Loucy (cell line): ENCODE measurements around the gene PRSS57.
"Not testable (repeated sequence)": the region's sequence is repeated elsewhere in the genome, so short reads cannot be mapped to it uniquely, and the experiment has no call there.

Experiments used
- EZH2phosphoT487 ChIP-seq: fragments of 200-600 bp; IDR thresholded peaks from 2 replicates; pipeline ENCODE4 v1.6.1; 2018; ENCODE audit warnings: antibody characterized with exemption, mild to moderate bottlenecking, moderate library complexity, borderline replicate concordance
- TF ChIP-seq, protein P1 (sequence below): fragments of 200-600 bp; sonication (generic); conservative IDR thresholded peaks from 2 replicates; pipeline ENCODE4 v1.5.1; 2014; ENCODE audit warnings: mild to moderate bottlenecking, antibody characterized with exemption, low read length

DNA sequence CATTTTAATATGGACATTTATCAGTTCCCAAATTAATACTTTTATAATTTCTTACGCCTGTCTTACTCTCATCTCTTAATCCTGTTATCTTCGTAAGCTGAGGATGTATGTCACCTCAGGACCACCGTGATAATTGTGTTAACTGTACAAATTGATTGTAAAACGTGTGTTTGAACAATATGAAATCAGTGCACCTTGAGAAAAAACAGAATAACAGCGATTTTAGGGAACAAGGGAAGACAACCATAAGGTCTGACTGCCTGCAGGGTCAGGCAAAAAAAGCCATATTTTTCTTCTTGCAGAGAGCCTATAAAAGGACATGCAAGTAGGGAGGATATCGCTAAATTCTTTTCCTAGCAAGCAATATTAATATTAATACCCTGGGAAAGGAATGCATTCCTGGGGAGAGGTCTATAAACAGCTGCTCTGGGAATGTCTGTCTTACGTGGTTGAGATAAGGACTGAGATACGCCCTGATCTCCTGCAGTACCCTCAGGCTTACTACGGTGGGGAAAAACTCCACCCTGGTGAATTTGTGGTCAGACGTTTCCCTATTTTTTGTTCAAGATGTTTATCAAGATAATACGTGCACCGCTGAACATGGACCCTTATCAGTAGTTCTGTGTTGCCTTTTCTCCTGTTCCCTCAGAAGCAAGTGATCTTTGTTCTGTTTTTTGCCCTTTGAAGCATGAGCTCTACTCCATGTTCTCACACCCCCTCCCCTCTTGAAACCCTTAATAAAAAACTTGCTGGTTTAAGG is 26.4 kb downstream of the PRSS57 start:
- TF ChIP-seq, protein P1, sequence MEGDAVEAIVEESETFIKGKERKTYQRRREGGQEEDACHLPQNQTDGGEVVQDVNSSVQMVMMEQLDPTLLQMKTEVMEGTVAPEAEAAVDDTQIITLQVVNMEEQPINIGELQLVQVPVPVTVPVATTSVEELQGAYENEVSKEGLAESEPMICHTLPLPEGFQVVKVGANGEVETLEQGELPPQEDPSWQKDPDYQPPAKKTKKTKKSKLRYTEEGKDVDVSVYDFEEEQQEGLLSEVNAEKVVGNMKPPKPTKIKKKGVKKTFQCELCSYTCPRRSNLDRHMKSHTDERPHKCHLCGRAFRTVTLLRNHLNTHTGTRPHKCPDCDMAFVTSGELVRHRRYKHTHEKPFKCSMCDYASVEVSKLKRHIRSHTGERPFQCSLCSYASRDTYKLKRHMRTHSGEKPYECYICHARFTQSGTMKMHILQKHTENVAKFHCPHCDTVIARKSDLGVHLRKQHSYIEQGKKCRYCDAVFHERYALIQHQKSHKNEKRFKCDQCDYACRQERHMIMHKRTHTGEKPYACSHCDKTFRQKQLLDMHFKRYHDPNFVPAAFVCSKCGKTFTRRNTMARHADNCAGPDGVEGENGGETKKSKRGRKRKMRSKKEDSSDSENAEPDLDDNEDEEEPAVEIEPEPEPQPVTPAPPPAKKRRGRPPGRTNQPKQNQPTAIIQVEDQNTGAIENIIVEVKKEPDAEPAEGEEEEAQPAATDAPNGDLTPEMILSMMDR = not testable (repeated sequence)
- not testable (repeated sequence) for TF ChIP-seq EZH2phosphoT487
